Heart left ventricle (tissue), 13 donors: Measurements from ENCODE around the gene ATP9B.

ENCODE experiments used
- POLR2A ChIP-seq, 2 donors: fragments of 450-650 bp; IDR thresholded peaks; one replicate each; pipeline ENCODE4 v1.6.1; 2017; ENCODE audit warnings: antibody characterized with exemption in 2 of 2, mild to moderate bottlenecking in 2 of 2, moderate library complexity in 2 of 2
- TF ChIP-seq, protein P1 (sequence below), 12 donors: fragments of 200-600 bp; sonication (generic) in 4 of 12; IDR thresholded peaks; one replicate each; pipeline versions ENCODE4 v1.5.0 to v1.8.0; 2018 to 2022; ENCODE audit warnings: antibody characterized with exemption in 12 of 12, mild to moderate bottlenecking in 5 of 12
- donor health status: ischemic (EF 13 %, LVEDD 7.1; RV severe dilation, severe dysfunction).
- donor health status: DM: no; HTN: yes; CAD: no.
- donor health status: DM: no; HTN: no; CAD: no.
- donor health status: ischemic (EF 25% LVEDD 6.9; RV normal size, moderate dysfunction).
- donor health status: ischemic (EF 25% LVEDD 5.7; RV mildly dilated, moderate dysfunction).
- donor health status: ischemic (EF 35%, LVEDD 5.7; RV mildly dilated, moderate dysfunction).
- donor health status: nonischemic (EF 11% LVEDD 7.7; RV severe dilation, severe dysfunction).
- donor health status: DM: yes; HTN: yes; CAD: no.
- donor health status: PGD.
- donor health status: ischemic (EF 29% LVEDD 5.4; RV normal size, mild dysfunction).
- donor health status: nonischemic (EF 23%, LVEDD 6.1; RV moderate dilation, normal function).

DNA sequence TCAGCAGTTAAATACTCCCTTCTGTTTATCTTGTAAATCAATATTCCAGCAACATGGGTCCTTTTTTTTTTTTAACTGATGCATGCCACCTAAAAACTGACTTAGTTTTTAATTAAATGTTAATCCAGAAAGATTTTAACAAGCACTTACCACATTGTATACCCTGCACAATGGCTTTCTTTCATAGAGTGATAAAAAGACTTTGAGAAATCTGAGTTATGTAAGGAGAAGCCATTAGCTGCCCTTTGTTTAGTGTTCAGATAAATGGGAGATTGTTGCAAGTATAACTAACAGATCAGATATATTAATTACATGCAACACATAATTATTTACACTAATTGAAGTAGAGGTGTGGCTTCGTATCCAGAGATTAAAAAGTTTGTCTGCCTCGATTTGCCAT is 303.8 kb downstream of the ATP9B start:
- TF ChIP-seq, protein P1, sequence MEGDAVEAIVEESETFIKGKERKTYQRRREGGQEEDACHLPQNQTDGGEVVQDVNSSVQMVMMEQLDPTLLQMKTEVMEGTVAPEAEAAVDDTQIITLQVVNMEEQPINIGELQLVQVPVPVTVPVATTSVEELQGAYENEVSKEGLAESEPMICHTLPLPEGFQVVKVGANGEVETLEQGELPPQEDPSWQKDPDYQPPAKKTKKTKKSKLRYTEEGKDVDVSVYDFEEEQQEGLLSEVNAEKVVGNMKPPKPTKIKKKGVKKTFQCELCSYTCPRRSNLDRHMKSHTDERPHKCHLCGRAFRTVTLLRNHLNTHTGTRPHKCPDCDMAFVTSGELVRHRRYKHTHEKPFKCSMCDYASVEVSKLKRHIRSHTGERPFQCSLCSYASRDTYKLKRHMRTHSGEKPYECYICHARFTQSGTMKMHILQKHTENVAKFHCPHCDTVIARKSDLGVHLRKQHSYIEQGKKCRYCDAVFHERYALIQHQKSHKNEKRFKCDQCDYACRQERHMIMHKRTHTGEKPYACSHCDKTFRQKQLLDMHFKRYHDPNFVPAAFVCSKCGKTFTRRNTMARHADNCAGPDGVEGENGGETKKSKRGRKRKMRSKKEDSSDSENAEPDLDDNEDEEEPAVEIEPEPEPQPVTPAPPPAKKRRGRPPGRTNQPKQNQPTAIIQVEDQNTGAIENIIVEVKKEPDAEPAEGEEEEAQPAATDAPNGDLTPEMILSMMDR (IDR thresholded peaks at IDR 0.05): no peak
- no peak for TF ChIP-seq POLR2A (IDR thresholded peaks at IDR 0.05)
